A549 treated with Hydrocortisone at 1 μM for 4 hours (cell line): ENCODE data around the gene SHISAL2B. TPM values are rescaled to one million over a fixed set of nuclear protein-coding genes. Genes with fewer than 3 reads are reported as not detected.

Experiments used
- total RNA-seq: library from RNA; stranded (reverse); fragments of 200-300 nt; extraction: Qiagen RNA extraction; gene quantifications from 5 replicates; pipeline ENCODE4 v1.2.3, GENCODE V29; 2022

Gene SHISAL2B
- not detected in 5 replicates for total RNA-seq

DNA sequence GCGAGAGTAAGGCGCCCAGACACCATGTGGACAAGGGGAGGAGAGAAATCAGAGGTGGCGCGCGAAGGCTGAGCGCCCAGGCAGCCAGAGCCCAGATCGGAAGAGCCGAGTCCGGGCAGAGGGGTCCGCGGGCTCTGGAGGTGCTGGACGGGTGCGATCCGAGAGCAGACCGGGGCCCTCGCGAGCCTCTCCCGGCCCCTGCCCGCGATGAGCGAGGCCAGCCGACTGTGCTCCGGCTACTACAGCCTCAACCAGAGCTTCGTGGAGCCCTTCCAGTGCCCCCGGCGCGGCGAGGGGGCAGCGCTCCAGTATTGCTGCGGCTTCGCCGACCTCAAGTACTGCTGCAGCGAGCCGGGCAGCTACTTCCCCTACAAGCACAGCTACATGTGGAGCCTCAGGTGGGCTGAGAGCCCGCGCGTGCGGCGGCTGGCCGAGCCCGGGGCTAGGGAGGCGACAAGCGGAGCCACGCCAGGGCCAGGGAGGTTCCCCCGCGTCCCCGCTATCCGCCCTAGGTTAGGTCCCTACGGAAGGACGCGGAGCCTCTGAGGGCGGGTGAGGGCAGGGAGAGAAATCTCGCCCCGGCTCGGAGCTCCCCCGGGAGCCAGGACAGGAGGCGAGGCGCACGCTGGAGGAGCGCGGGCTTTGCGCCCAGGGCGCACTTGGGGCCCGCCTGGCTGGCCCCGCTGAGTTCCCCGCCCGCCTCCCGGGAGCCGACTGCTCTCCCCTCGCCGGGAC lies at the start of gene SHISAL2B:
Gene SHISAL2B (plus strand): TSS at position 87 of the 735 bp plus-strand sequence. CDS start 121 bp downstream, at position 208.

Other genes with a start within 250 kb of the SHISAL2B start
- gene RGS7BP, start 184.5 kb upstream of the SHISAL2B start, total RNA-seq = not detected in 5 replicates
- 7.2 to 9.5 TPM (median 8.1 TPM) in 5 replicates for gene SREK1IP1, start 78.2 kb downstream of the SHISAL2B start, total RNA-seq
- gene CWC27, start 78.4 kb downstream of the SHISAL2B start, total RNA-seq = 11.8 to 18.6 TPM (median 13.7 TPM) in 5 replicates